ENCODE data around the gene TNFSF9.
"Not testable (repeated sequence)": the region's sequence is repeated elsewhere in the genome, so short reads cannot be mapped to it uniquely, and the experiment has no call there.

TNFSF9 gene

DNA sequence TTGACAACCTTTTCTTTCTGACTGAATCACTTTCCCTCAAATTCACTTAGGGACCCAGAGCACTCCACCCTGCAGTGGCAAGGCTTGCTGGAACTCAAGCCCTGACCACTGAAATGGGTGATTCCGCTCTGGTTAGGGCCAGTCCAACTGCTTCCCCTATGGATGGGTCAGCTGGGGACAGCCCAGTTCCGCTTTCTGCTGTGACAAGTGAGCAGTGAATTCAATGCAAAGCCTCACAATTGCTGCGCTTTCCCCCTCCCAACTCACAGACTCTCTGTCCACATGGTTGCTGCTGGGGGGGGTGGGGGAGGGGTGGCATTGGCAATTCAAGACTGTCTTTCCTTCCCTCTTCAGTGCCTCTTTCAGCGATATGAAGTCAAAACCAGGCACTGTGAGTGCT lies 41.4 kb downstream of the TNFSF9 start:
- no peak for DNase-seq (ENCODE audit: low spot score)

DNA sequence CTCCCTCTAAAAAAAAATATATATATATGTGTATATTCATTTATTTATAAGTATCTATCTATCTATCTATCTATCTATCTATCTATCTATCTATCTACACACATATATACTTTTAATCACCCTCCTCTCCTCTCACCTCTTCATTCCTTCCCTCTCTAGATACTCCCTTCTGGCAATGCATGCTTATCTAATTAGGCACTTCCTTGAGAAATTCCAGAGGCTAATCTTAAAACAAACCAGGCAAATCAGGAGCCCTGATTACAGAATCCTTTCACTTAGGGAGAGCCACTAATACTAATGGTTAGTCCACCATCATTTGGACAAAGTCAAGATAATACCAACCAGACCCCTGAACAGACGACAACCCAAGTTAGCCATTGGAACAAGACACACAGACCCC lies 42.5 kb downstream of the TNFSF9 start:
- DNase-seq (ENCODE audit: low spot score): no peak

GRCh38 chr19:6576869-6577475 lies 46.1 kb downstream of the TNFSF9 start:
- no peak for DNase-seq (ENCODE audit: low spot score)

- no peak for DNase-seq (ENCODE audit: low spot score)
Observed at GRCh38 chr19:6577476-6578125, 46.8 kb downstream of the TNFSF9 start.

DNA sequence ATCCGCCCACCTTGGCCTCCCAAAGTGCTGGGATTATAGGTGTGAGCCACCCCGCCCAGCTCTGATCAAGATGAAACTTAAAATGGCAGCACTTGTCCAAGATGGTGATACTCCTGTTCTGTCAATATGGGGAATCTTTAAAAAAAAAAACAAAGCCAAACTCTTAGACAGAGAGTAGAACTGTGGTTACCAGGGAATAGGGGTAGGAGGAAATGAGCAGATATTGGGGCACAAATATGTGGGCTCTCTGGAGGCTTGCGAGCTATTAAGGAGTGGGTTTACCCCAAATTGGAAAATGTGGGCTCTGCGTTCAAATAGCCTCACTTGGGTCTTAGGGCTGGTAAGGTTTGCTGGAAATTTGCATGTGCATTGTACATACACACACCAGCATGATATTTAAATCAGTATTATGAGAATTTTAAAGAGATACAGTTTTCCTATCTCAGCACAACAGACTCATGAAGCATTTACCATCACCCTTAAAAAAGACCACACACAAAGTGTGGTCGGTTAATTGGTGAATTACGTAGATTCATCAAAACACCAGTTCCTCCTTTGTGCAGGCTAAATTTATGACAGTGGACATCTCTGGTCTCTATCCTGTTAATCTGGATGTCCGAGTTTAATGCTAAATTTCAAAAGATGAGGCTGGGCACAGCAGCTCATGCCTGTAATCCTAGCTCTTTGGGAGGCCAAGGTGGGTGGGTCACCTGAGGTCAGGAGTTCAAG lies 48.8 kb downstream of the TNFSF9 start:
- no peak for DNase-seq (ENCODE audit: low spot score)

DNA sequence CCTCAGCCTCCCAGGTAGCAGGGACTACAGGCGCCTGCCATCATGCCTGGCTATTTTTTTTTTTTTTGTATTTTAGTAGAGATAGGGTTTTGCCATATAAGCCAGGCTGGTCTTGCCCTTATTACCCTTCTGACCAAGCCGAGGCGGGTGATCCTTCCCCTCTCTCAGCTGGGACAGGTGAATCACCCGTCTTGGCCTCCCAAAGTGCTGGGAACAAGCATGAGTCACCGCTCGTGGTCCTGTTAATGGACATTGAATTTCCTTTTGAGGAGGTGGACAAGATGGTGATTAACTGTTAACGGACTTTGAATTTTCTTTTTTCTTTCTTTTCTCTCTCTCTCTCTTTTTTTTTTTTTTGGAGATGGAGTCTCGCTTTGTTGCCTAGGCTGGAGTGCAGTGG lies 49.5 kb downstream of the TNFSF9 start:
- peak; percentile 58 for DNase-seq (ENCODE audit: low spot score)

DNA sequence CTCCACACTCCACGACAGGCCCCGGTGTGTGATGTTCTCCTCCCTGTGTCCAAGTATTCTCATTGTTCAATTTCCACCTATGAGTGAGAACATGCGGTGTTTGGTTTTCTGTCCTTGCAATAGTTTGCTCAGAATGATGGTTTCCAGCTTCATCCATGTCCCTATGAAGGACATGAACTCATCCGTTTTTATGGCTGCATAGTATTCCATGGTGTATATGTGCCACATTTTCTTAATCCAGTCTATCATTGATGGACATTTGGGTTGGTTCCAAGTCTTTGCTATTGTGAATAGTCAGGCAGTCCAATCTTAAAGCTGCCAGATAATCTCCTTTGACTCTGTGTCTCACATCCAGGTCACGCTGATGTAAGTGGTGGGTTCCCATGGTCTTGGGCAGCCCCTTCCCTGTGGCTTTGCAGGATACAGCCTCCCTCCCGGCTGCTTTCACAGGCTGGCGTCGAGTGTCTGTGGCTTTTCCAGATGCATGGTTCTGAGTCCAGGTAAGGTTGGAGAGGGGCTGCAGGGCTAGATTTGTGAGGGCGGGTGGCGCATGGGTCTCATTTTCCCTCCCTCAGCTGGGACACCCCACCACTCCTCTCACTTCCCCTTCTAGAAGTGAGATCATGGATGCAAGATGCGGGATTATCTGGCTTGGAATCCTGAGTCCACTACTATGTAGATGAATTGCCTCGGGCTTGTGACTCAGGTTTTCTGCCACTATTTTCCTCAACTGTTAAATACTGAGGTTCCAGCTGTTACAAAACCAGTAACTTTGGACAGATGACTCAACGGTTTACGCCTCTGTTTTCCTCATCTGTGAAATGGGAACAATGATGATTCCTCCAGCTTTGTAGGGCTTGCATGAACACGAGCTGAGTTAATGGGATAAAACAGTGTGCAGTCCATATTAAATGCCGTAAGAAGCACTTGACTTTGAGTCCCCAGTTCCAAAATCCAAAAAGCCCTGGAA lies 52.0 kb downstream of the TNFSF9 start:
- not testable (repeated sequence) for DNase-seq (ENCODE audit: low spot score)

All from AG20443 (cell line).